ENCODE results near the gene MRGPRF.
A peak's percentile ranks its signal among the peaks of the same experiment; 100 is the strongest.

MRGPRF gene

GRCh38 chr11:69022260-69022659, 9.2 kb upstream of the MRGPRF start:
- no peak for DNase-seq (ENCODE audit: low read depth)

- peak; percentile 87 for DNase-seq (ENCODE audit: low read depth)
Observed at GRCh38 chr11:69018924-69019323, 5.9 kb upstream of the MRGPRF start.

- DNase-seq (ENCODE audit: low read depth): no peak
Observed at GRCh38 chr11:69017951-69018350, 4.9 kb upstream of the MRGPRF start.

GRCh38 chr11:69014898-69015549, 2.0 kb upstream of the MRGPRF start:
- DNase-seq (ENCODE audit: low read depth): no peak

GRCh38 chr11:69014084-69014851, 1.2 kb upstream of the MRGPRF start:
- DNase-seq (ENCODE audit: low read depth): peak; percentile 60

- peak; percentile 66 for DNase-seq (ENCODE audit: low read depth)
Observed at GRCh38 chr11:69012092-69013008, 696 bp downstream of the MRGPRF start.

- no peak for DNase-seq (ENCODE audit: low read depth)
Observed at GRCh38 chr11:69011624-69012091, 1.4 kb downstream of the MRGPRF start.

- DNase-seq (ENCODE audit: low read depth): peak; percentile 81
Observed at GRCh38 chr11:69010964-69011623, 2.0 kb downstream of the MRGPRF start.

GRCh38 chr11:69010361-69010891, 2.6 kb downstream of the MRGPRF start:
- peak; percentile 47 for DNase-seq (ENCODE audit: low read depth)

- DNase-seq (ENCODE audit: low read depth): no peak
Observed at GRCh38 chr11:69009441-69010211, 3.4 kb downstream of the MRGPRF start.

- DNase-seq (ENCODE audit: low read depth): peak; percentile 96
Observed at GRCh38 chr11:69008737-69009440, 4.2 kb downstream of the MRGPRF start.

- peak; percentile 81 for DNase-seq (ENCODE audit: low read depth)
Observed at GRCh38 chr11:69007975-69008381, 5.1 kb downstream of the MRGPRF start.

- no peak for DNase-seq (ENCODE audit: low read depth)
Observed at GRCh38 chr11:69006816-69007215, 6.2 kb downstream of the MRGPRF start.

- no peak for DNase-seq (ENCODE audit: low read depth)
Observed at GRCh38 chr11:69005631-69006368, 7.2 kb downstream of the MRGPRF start.

- no peak for DNase-seq (ENCODE audit: low read depth)
Observed at GRCh38 chr11:69005183-69005630, 7.8 kb downstream of the MRGPRF start.

GRCh38 chr11:69004411-69005182, 8.4 kb downstream of the MRGPRF start:
- DNase-seq (ENCODE audit: low read depth): no peak

- no peak for DNase-seq (ENCODE audit: low read depth)
Observed at GRCh38 chr11:69003866-69004367, 9.1 kb downstream of the MRGPRF start.

- DNase-seq (ENCODE audit: low read depth): no peak
Observed at GRCh38 chr11:69003301-69003865, 9.7 kb downstream of the MRGPRF start.
